ENCODE results near the gene DPYSL3.

Gene DPYSL3

GRCh38 chr5:147458581-147458980, 51.3 kb downstream of the DPYSL3 start:
- ChIA-PET POLR2A (no interaction called here), CTCF (interaction anchor here (1.2 kb wide), 2 partner anchors 10 to 100 kb away, joined by 3 to 4 read pairs; no protein-coding TSS in a partner anchor)
- no peak for DNase-seq (ENCODE audit: extremely low spot score)
- TF ChIP-seq CTCF (IDR thresholded peaks at IDR 0.05; ENCODE audit: control extremely low read depth, extremely low read depth, low read depth, missing control alignments), result no peak

GRCh38 chr5:147455822-147456450, 53.9 kb downstream of the DPYSL3 start:
- ChIA-PET CTCF (interaction anchor here (1.2 kb wide), 1 partner anchor 16 kb away, joined by 4 read pairs; no protein-coding TSS in a partner anchor), POLR2A (no interaction called here)
- no peak for TF ChIP-seq CTCF (IDR thresholded peaks at IDR 0.05; ENCODE audit: control extremely low read depth, extremely low read depth, low read depth, missing control alignments)
- DNase-seq (ENCODE audit: extremely low spot score), result no peak

GRCh38 chr5:147454996-147455677, 54.7 kb downstream of the DPYSL3 start:
- ChIA-PET CTCF (interaction anchor here (1.2 to 2.0 kb wide), 5 partner anchors 15 to 121 kb away, joined by 3 to 9 read pairs (median 5); no protein-coding TSS in a partner anchor), POLR2A (no interaction called here)
- DNase-seq (ENCODE audit: extremely low spot score), result no peak
- no peak for TF ChIP-seq CTCF (IDR thresholded peaks at IDR 0.05; ENCODE audit: control extremely low read depth, extremely low read depth, low read depth, missing control alignments)

GRCh38 chr5:147453875-147454814, 55.7 kb downstream of the DPYSL3 start:
- POLR2A ChIA-PET, result interaction anchor here (0.8 kb wide), 1 partner anchor 28 kb away, joined by 5 read pairs; no protein-coding TSS in a partner anchor
- TF ChIP-seq CTCF (IDR thresholded peaks at IDR 0.05; ENCODE audit: control extremely low read depth, extremely low read depth, low read depth, missing control alignments), result peak; percentile 81
- peak; percentile 86 for DNase-seq (ENCODE audit: extremely low spot score)
- CTCF ChIA-PET, result interaction anchor here (0.7 to 2.0 kb wide), 12 partner anchors 9 to 368 kb away, joined by 3 to 9 read pairs (median 4); no protein-coding TSS in a partner anchor

GRCh38 chr5:147452165-147452811, 57.6 kb downstream of the DPYSL3 start:
- CTCF ChIA-PET, result interaction anchor here (1.1 to 1.8 kb wide), 5 partner anchors 10 to 228 kb away, joined by 3 to 9 read pairs (median 3); no protein-coding TSS in a partner anchor
- no peak for DNase-seq (ENCODE audit: extremely low spot score)
- POLR2A ChIA-PET, result no interaction called here
- no peak for TF ChIP-seq CTCF (IDR thresholded peaks at IDR 0.05; ENCODE audit: control extremely low read depth, extremely low read depth, low read depth, missing control alignments)

Measured in GM10248 (cell line).